K562 (cell line): ENCODE measurements around the gene STK11. TPM values are rescaled to one million over a fixed set of nuclear protein-coding genes. Genes with fewer than 3 reads are reported as not detected.

Source experiments
- ARHGAP35 ChIP-seq: fragments of 450-650 bp; IDR thresholded peaks from 2 replicates; pipeline ENCODE4 v1.6.1; 2018; ENCODE audit not compliant: partially characterized antibody
- ARID2 ChIP-seq: fragments of 450-650 bp; IDR thresholded peaks from 2 replicates; pipeline ENCODE4 v1.6.1; 2017; ENCODE audit warnings: antibody characterized with exemption, mild to moderate bottlenecking
- BRF2 ChIP-seq: IDR thresholded peaks from 3 replicates; pipeline ENCODE4 v1.6.1; 2011; ENCODE audit warnings: borderline replicate concordance, mild to moderate bottlenecking; ENCODE audit not compliant: insufficient read length, insufficient read depth
- ETV5 ChIP-seq: sonication (generic); formaldehyde crosslinking; IDR thresholded peaks from 2 replicates; pipeline ENCODE4 v1.4.0; 2020; ENCODE audit warnings: low read depth, mild to moderate bottlenecking, missing genetic modification reagents
- GABPB2 ChIP-seq: fragments of 250-450 bp; sonication (Bioruptor Pico); conservative IDR thresholded peaks from 2 replicates; pipeline ENCODE4 v1.5.1; 2021; ENCODE audit warnings: mild to moderate bottlenecking
- GTF3C2 ChIP-seq: IDR thresholded peaks from 3 replicates; pipeline ENCODE4 v1.6.1; 2011; ENCODE audit warnings: borderline replicate concordance, mild to moderate bottlenecking, moderate library complexity; ENCODE audit not compliant: insufficient read length; ENCODE audit errors: extremely low read depth
- HMG20B ChIP-seq: fragments of 250-450 bp; sonication (Bioruptor Pico); IDR thresholded peaks from 2 replicates; pipeline ENCODE4 v1.5.0; 2021; ENCODE audit warnings: mild to moderate bottlenecking
- HSF4 ChIP-seq: fragments of 250-450 bp; sonication (Bioruptor Pico); IDR thresholded peaks from 2 replicates; pipeline ENCODE4 v2.1.2; 2022; ENCODE audit warnings: mild to moderate bottlenecking, moderate library complexity, borderline replicate concordance
- JUND ChIP-seq, 2 experiments: IDR thresholded peaks; 2 replicates in 1 of 2; 3 replicates in 1 of 2; pipeline ENCODE4 v1.6.1; 2011; ENCODE audit warnings: borderline replicate concordance in 2 of 2, low read depth in 2 of 2, low read length in 2 of 2, improper control_type of control experiment in 1 of 2, missing biosample characterization in 1 of 2, missing genetic modification characterization in 1 of 2, missing genetic modification reagents in 1 of 2
- MIER1 ChIP-seq: fragments of 450-650 bp; IDR thresholded peaks from 2 replicates; pipeline ENCODE4 v1.6.1; 2016; ENCODE audit warnings: antibody characterized with exemption, mild to moderate bottlenecking, low read depth
- MTA1 ChIP-seq: fragments of 450-650 bp; IDR thresholded peaks from 2 replicates; pipeline ENCODE4 v1.6.1; 2017; ENCODE audit warnings: borderline replicate concordance
- MXI1 ChIP-seq: IDR thresholded peaks from 2 replicates; pipeline ENCODE4 v1.6.1; 2011; ENCODE audit warnings: low read depth, mild to moderate bottlenecking, improper control_type of control experiment, low read length
- PHTF2 ChIP-seq: fragments of 250-450 bp; sonication (Bioruptor Pico); IDR thresholded peaks from 2 replicates; pipeline ENCODE4 v1.5.0; 2021; ENCODE audit warnings: mild to moderate bottlenecking
- RFX7 ChIP-seq: fragments of 250-450 bp; sonication (Bioruptor Pico); IDR thresholded peaks from 2 replicates; pipeline ENCODE4 v1.5.1; 2021; ENCODE audit warnings: mild to moderate bottlenecking
- SIN3A ChIP-seq, 2 experiments: fragments of 150-350 bp in 1 of 2; IDR thresholded peaks; 2 replicates each; pipeline ENCODE4 v1.6.1; 2011 to 2016; ENCODE audit warnings: borderline replicate concordance in 2 of 2, low read depth in 2 of 2, low read length in 2 of 2, mild to moderate bottlenecking in 2 of 2, moderate library complexity in 2 of 2; ENCODE audit not compliant: control insufficient read depth in 1 of 2
- SIX5 ChIP-seq, 2 experiments: IDR thresholded peaks; 2 replicates each; pipeline ENCODE4 v1.6.1; 2011; ENCODE audit warnings: low read length in 2 of 2, borderline replicate concordance in 1 of 2, low read depth in 1 of 2, mild to moderate bottlenecking in 1 of 2, moderate library complexity in 1 of 2; ENCODE audit not compliant: insufficient read depth in 1 of 2
- STAT6 ChIP-seq: sonication (generic); formaldehyde crosslinking; IDR thresholded peaks from 2 replicates; pipeline ENCODE4 v1.8.1; 2023; ENCODE audit warnings: mild to moderate bottlenecking, missing genetic modification reagents
- ZFX ChIP-seq: sonication (generic); formaldehyde crosslinking; IDR thresholded peaks from 2 replicates; pipeline ENCODE4 v1.8.0; 2022; ENCODE audit warnings: mild to moderate bottlenecking, missing genetic modification reagents, moderate library complexity
- ZNF174 ChIP-seq: fragments of 250-450 bp; sonication (Bioruptor Pico); IDR thresholded peaks from 2 replicates; pipeline ENCODE4 v1.4.0; 2020; ENCODE audit warnings: mild to moderate bottlenecking
- ZNF263 ChIP-seq: sonication (generic); formaldehyde crosslinking; IDR thresholded peaks from 2 replicates; pipeline ENCODE4 v1.8.0; 2022; ENCODE audit warnings: mild to moderate bottlenecking, missing genetic modification reagents, borderline replicate concordance
- polyA plus RNA-seq, 8 experiments: library from polyadenylated mRNA; depleted of rRNA in 4 of 8; stranded (reverse) in 5 of 8; unstranded in 3 of 8; fragments of >200 nt; fragmentation: Nextera tagmentation in 2 of 8; fragmentation: Illumina TruSeq in 1 of 8; extraction: Ambion mirVana in 2 of 8; extraction: Trizol in 1 of 8; gene quantifications; 2 replicates each; pipeline versions ENCODE4 v1.2.1 to v1.2.3, GENCODE V29; 2011 to 2014; ENCODE audit warnings: inconsistent platforms in 1 of 8, missing spikeins in 1 of 8
- total RNA-seq, 7 experiments: library from RNA; depleted of rRNA in 6 of 7; stranded (reverse); fragments of >200 nt in 6 of 7; fragmentation: Illumina TruSeq in 2 of 7; extraction: Trizol in 2 of 7; gene quantifications; 2 replicates each; pipeline versions ENCODE4 v1.2.1 to v1.2.3, GENCODE V29; 2011 to 2021; ENCODE audit warnings: low replicate concordance in 1 of 7

Gene STK11
- total and polyA plus RNA-seq, 9 of the 15 experiments (the other 6 are each of a cell fraction or from before 2014, with no cell fraction given): 0.15 to 96.5 (median 31.7) TPM

- TF ChIP-seq STAT6 (CRISPR knock-in tag) (0 out of 2 replicates have a peak, but pooled peaks have one; percentile 22), PHTF2 (CRISPR knock-in tag) (no peak), ZNF263 (peak; percentile 42; the same call in 1 of the 2 replicates), ARHGAP35 (no peak), JUND (IDR thresholded peaks at IDR 0.05; ENCODE audit: borderline replicate concordance, low read depth, low read length) (peak; percentile 96), JUND (tag; IDR thresholded peaks at IDR 0.05; ENCODE audit: borderline replicate concordance, low read depth, low read length) (peak; percentile 86; the same call in 1 of the 3 replicates), RFX7 (CRISPR knock-in tag) (no peak), ZNF174 (CRISPR knock-in tag) (no peak), MTA1 (no peak; the same call in 1 of the 2 replicates), GABPB2 (CRISPR knock-in tag) (no peak), ZFX (CRISPR knock-in tag) (peak; percentile 94), HMG20B (CRISPR knock-in tag) (no peak), BRF2 (no peak), SIX5 (IDR thresholded peaks at IDR 0.05; ENCODE audit: borderline replicate concordance in 1 of 2, insufficient read depth in 1 of 2, low read depth in 1 of 2, low read length in 2 of 2) (no peak), HSF4 (CRISPR knock-in tag) (no peak), MXI1 (no peak), ETV5 (CRISPR knock-in tag) (no peak), ARID2 (no peak), MIER1 (no peak), SIN3A (IDR thresholded peaks at IDR 0.05; ENCODE audit: borderline replicate concordance in 2 of 2, control insufficient read depth in 1 of 2, low read depth in 2 of 2, low read length in 2 of 2) (no peak), GTF3C2 (no peak)
These were observed 34.5 kb downstream of the STK11 start (continued) for GRCh38 chr19:1239796-1240737.
